Nephron (organoid): Measurements from ENCODE around the gene ACOT12.

Source experiments
- H3K27ac Mint-ChIP-seq, 3 experiments: 2 replicates each; pipeline ENCODE4 v1.8.0; 2020; ENCODE audit warnings: mixed read lengths in 3 of 3, mild to moderate bottlenecking in 2 of 3, moderate library complexity in 1 of 3
- H3K27me3 Mint-ChIP-seq: 2 replicates; pipeline ENCODE4 v1.8.0; 2021; ENCODE audit warnings: low read depth, mild to moderate bottlenecking, moderate library complexity, mixed read lengths
- H3K36me3 Mint-ChIP-seq: 2 replicates; pipeline ENCODE4 v1.8.0; 2020; ENCODE audit warnings: low read depth, mixed read lengths
- H3K4me1 Mint-ChIP-seq: 2 replicates; pipeline ENCODE4 v1.8.0; 2020; ENCODE audit warnings: mixed read lengths
- H3K4me3 Mint-ChIP-seq, 3 experiments: 2 replicates each; pipeline ENCODE4 v1.8.0; 2020; ENCODE audit warnings: mild to moderate bottlenecking in 3 of 3, mixed read lengths in 3 of 3, moderate library complexity in 2 of 3
- H3K9me3 Mint-ChIP-seq: 2 replicates; pipeline ENCODE4 v1.8.0; 2020; ENCODE audit warnings: mixed read lengths
- CTCF ChIP-seq, 3 experiments: fragments of 200-600 bp; sonication (generic); IDR thresholded peaks; one replicate each; pipeline ENCODE4 v1.5.0; 2021; ENCODE audit warnings: antibody characterized with exemption in 3 of 3; ENCODE audit not compliant: unreplicated experiment in 3 of 3

ACOT12 gene

GRCh38 chr5:81359881-81360280 is 34.1 kb downstream of the ACOT12 start:
- Mint-ChIP-seq H3K4me1 (no peaks in the 10 kb centered on the region), H3K27ac (no peak overlapping the region), H3K36me3 (no peaks in the 10 kb centered on the region), H3K9me3 (no peaks in the 10 kb centered on the region), H3K4me3 (no peak overlapping the region), H3K27me3 (no peaks in the 10 kb centered on the region)
- no peak for TF ChIP-seq CTCF (IDR thresholded peaks at IDR 0.05; ENCODE audit: unreplicated experiment in 3 of 3)

DNA sequence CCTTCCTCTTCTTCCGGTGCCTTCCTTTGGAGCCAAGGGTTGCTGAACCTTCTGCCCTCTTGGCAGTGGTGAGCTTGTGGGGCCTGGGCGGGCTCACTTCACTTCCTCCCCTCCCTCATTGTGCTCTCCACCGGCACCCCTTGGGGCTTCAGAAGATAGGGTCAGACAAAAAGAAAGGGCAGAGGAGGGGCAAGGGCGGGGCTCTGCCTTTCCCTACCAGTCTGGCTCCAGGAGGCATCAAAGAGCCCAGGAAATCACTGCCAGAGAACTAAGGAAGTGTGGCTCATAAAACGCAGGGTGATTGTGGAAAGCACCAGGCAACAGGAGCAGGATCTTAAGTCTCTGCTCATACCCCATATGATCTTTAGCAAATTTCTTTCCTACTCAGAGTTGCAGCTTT is 34.8 kb downstream of the ACOT12 start:
- no peaks in the 10 kb centered on the region for H3K9me3 Mint-ChIP-seq
- no peaks in the 10 kb centered on the region for H3K36me3 Mint-ChIP-seq
- no peak for TF ChIP-seq CTCF (IDR thresholded peaks at IDR 0.05; ENCODE audit: unreplicated experiment in 3 of 3)
- no peaks in the 10 kb centered on the region for H3K27me3 Mint-ChIP-seq
- H3K4me3 Mint-ChIP-seq: no peak overlapping the region
- no peaks in the 10 kb centered on the region for H3K4me1 Mint-ChIP-seq
- no peak overlapping the region for H3K27ac Mint-ChIP-seq

GRCh38 chr5:81355291-81356251 is 38.4 kb downstream of the ACOT12 start:
- Mint-ChIP-seq H3K36me3 (no peaks in the 10 kb centered on the region), H3K27ac (no peak overlapping the region)

GRCh38 chr5:81354093-81354492 is 39.8 kb downstream of the ACOT12 start:
- no peak for TF ChIP-seq CTCF (IDR thresholded peaks at IDR 0.05; ENCODE audit: unreplicated experiment in 3 of 3)

More at GRCh38 chr5:81355291-81356251, 38.4 kb downstream of the ACOT12 start:
- Mint-ChIP-seq H3K9me3 (no peaks in the 10 kb centered on the region), H3K4me1 (no peaks in the 10 kb centered on the region), H3K4me3 (no peak overlapping the region), H3K27me3 (no peaks in the 10 kb centered on the region)
- TF ChIP-seq CTCF (IDR thresholded peaks at IDR 0.05; ENCODE audit: unreplicated experiment in 3 of 3): no peak

GRCh38 chr5:81353189-81353588 is 40.7 kb downstream of the ACOT12 start:
- TF ChIP-seq CTCF (IDR thresholded peaks at IDR 0.05; ENCODE audit: unreplicated experiment in 3 of 3): no peak
- no peak overlapping the region for H3K27ac Mint-ChIP-seq
- H3K9me3 Mint-ChIP-seq: no peaks in the 10 kb centered on the region
- H3K36me3 Mint-ChIP-seq: no peaks in the 10 kb centered on the region
- no peak overlapping the region for H3K4me3 Mint-ChIP-seq
- no peaks in the 10 kb centered on the region for H3K4me1 Mint-ChIP-seq
- H3K27me3 Mint-ChIP-seq: peaks cover 5% of the 10 kb centered on the region

More at GRCh38 chr5:81354093-81354492, 39.8 kb downstream of the ACOT12 start:
- H3K4me3 Mint-ChIP-seq: no peak overlapping the region
- no peak overlapping the region for H3K27ac Mint-ChIP-seq
- no peaks in the 10 kb centered on the region for H3K36me3 Mint-ChIP-seq
- no peaks in the 10 kb centered on the region for H3K9me3 Mint-ChIP-seq
- H3K27me3 Mint-ChIP-seq: peaks cover 4% of the 10 kb centered on the region
- no peaks in the 10 kb centered on the region for H3K4me1 Mint-ChIP-seq

DNA sequence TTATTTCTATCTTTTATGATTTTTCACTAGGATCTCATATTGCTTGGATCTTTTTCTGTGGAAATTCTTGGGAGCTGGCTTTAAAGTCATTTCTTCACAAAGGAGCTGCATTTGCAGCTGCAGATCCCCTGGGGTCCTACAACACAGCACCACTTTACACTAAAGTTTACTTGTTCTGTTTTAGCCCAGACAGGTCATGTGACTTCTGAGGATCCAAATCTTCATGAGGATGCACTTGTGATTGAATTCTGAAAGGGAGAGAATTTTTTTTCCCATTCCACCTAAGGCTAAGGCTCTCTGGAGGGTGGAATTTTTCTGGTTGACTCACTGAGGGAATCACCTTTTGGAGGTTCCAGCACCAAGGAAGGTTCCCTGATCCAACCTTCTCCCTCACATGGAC is 43.4 kb downstream of the ACOT12 start:
- H3K27me3 Mint-ChIP-seq: peaks cover 5% of the 10 kb centered on the region
- no peak overlapping the region for H3K4me3 Mint-ChIP-seq
- no peaks in the 10 kb centered on the region for H3K4me1 Mint-ChIP-seq
- H3K27ac Mint-ChIP-seq: no peak overlapping the region
- no peaks in the 10 kb centered on the region for H3K36me3 Mint-ChIP-seq
- no peak for TF ChIP-seq CTCF (IDR thresholded peaks at IDR 0.05; ENCODE audit: unreplicated experiment in 3 of 3)
- H3K9me3 Mint-ChIP-seq: no peaks in the 10 kb centered on the region
